BE2C (cell line): ENCODE data around the gene RALGAPB.

Experiments used
- DNase-seq: peaks from one replicate; pipeline ENCODE4 v3.0.0-alpha.2; 2020
- H3K27me3 ChIP-seq: fragments of 250-450 bp; sonication (Bioruptor Pico); 2 replicates; pipeline ENCODE4 v1.5.1; 2020; ENCODE audit warnings: mild to moderate bottlenecking
- H3K36me3 ChIP-seq: fragments of 250-450 bp; sonication (Bioruptor Pico); 2 replicates; pipeline ENCODE4 v1.5.1; 2020; ENCODE audit warnings: mild to moderate bottlenecking
- H3K4me1 ChIP-seq: fragments of 250-450 bp; sonication (Bioruptor Pico); 2 replicates; pipeline ENCODE4 v1.5.1; 2020
- H3K4me3 ChIP-seq: 2 replicates; pipeline ENCODE4 v1.5.1; 2011; ENCODE audit warnings: low read depth, low read length
- H3K9me3 ChIP-seq: fragments of 250-450 bp; sonication (Bioruptor Pico); 2 replicates; pipeline ENCODE4 v1.5.1; 2020
- TF ChIP-seq, protein P1 (sequence below): IDR thresholded peaks from 2 replicates; pipeline ENCODE4 v1.5.1; 2012; ENCODE audit warnings: mild to moderate bottlenecking, low read depth, low read length

Gene RALGAPB

GRCh38 chr20:38471987-38472512, 593 bp upstream of the RALGAPB start:
- H3K4me3 ChIP-seq, result peak overlapping the region; percentile 87
- H3K9me3 ChIP-seq, result no peaks in the 10 kb centered on the region
- no peaks in the 10 kb centered on the region; the same call in 1 of the 2 replicates for H3K36me3 ChIP-seq
- no peak for DNase-seq
- no peaks in the 10 kb centered on the region for H3K4me1 ChIP-seq
- TF ChIP-seq, protein P1, sequence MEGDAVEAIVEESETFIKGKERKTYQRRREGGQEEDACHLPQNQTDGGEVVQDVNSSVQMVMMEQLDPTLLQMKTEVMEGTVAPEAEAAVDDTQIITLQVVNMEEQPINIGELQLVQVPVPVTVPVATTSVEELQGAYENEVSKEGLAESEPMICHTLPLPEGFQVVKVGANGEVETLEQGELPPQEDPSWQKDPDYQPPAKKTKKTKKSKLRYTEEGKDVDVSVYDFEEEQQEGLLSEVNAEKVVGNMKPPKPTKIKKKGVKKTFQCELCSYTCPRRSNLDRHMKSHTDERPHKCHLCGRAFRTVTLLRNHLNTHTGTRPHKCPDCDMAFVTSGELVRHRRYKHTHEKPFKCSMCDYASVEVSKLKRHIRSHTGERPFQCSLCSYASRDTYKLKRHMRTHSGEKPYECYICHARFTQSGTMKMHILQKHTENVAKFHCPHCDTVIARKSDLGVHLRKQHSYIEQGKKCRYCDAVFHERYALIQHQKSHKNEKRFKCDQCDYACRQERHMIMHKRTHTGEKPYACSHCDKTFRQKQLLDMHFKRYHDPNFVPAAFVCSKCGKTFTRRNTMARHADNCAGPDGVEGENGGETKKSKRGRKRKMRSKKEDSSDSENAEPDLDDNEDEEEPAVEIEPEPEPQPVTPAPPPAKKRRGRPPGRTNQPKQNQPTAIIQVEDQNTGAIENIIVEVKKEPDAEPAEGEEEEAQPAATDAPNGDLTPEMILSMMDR, result no peak
- H3K27me3 ChIP-seq, result no peaks in the 10 kb centered on the region

DNA sequence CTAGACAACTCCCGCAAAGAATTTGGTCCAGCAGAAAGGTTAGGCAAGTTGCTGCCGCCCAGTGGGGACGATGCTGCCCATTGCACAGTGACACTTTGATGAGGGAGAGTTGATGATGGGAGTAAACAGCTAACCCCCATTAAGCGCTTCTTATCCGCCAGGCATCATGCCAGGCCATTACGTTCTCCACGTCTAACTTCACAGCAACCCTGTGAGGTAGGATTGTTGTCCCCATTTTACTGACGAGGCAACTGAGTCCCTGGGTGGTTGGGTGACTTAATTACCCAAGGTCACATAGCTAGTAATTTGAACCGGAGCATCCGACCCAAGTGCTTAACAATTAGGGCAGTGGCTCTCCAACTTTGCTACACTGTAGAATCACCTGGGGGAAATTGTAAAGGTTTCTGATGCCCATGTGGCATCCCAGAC, 738 bp downstream of the RALGAPB start:
- H3K9me3 ChIP-seq, result no peaks in the 10 kb centered on the region
- no peaks in the 10 kb centered on the region for H3K27me3 ChIP-seq
- peak overlapping the region; percentile 87 for H3K4me3 ChIP-seq
- no peaks in the 10 kb centered on the region for H3K4me1 ChIP-seq
- H3K36me3 ChIP-seq, result no peaks in the 10 kb centered on the region; the same call in 1 of the 2 replicates
- DNase-seq, result no peak
- TF ChIP-seq, protein P1, result peak; percentile 17; the same call in 1 of the 2 replicates

- DNase-seq, result no peak
- H3K9me3 ChIP-seq, result no peaks in the 10 kb centered on the region
- H3K4me3 ChIP-seq, result no peak overlapping the region
These were observed 5.1 kb downstream of the RALGAPB start for GRCh38 chr20:38477747-38478146.

DNA sequence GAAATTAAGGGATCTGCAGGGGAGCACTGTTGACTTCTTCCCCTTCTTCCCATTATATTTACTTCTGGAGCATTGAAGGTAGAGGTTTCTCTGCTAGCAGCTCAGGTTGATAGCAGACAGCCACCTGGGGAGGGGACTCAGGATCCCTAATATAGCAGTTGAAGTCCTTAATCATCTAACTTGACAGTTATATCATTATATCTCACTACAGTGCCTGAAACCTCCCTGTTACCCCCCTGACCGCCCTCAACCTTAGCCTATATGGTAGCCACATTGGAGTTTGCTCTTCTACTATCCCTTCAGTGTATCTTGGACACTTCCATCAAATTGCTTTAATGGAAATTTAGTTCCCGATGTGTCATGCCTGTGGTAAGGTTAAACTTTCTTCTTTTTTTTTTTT, 7.0 kb downstream of the RALGAPB start:
- peaks cover 11% of the 10 kb centered on the region; the same call in 1 of the 2 replicates for H3K36me3 ChIP-seq
- no peaks in the 10 kb centered on the region for H3K9me3 ChIP-seq
- DNase-seq, result no peak
- TF ChIP-seq, protein P1, result no peak
- no peak overlapping the region for H3K4me3 ChIP-seq
- no peaks in the 10 kb centered on the region; the same call in 1 of the 2 replicates for H3K4me1 ChIP-seq
- no peaks in the 10 kb centered on the region for H3K27me3 ChIP-seq

More at GRCh38 chr20:38477747-38478146, 5.1 kb downstream of the RALGAPB start:
- Histone ChIP-seq H3K36me3 (peaks cover 8% of the 10 kb centered on the region; the same call in 1 of the 2 replicates), H3K4me1 (no peaks in the 10 kb centered on the region; the same call in 1 of the 2 replicates), H3K27me3 (no peaks in the 10 kb centered on the region)
- TF ChIP-seq, protein P1, result no peak

DNA sequence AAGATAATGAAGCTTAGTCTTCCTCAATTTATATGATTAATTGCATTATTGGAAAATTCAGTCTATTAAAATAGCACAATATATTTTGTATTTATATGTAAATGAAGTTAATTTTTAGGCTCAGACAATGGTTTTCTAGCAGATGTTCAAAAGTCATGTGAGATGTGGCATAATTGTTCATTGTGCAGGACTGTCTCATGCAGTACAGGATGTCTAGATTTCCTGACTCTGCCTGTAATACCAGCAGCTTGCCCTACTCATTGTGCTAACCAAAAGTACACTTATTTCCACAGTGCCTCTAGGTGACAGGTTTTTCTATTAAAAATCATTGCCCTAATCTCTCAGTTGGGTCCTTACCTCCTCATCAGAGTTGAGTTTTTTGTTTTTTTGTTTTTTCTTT, 12.4 kb downstream of the RALGAPB start:
- no peaks in the 10 kb centered on the region; the same call in 1 of the 2 replicates for H3K4me1 ChIP-seq
- H3K36me3 ChIP-seq, result peaks cover 19% of the 10 kb centered on the region
- H3K4me3 ChIP-seq, result no peak overlapping the region
- TF ChIP-seq, protein P1, result no peak
- H3K9me3 ChIP-seq, result no peaks in the 10 kb centered on the region
- H3K27me3 ChIP-seq, result no peaks in the 10 kb centered on the region
- DNase-seq, result no peak

- peaks cover 33% of the 10 kb centered on the region for H3K36me3 ChIP-seq
- no peaks in the 10 kb centered on the region for H3K27me3 ChIP-seq
- no peaks in the 10 kb centered on the region for H3K9me3 ChIP-seq
- no peak overlapping the region for H3K4me3 ChIP-seq
- DNase-seq, result no peak
- TF ChIP-seq, protein P1, result no peak
- H3K4me1 ChIP-seq, result no peaks in the 10 kb centered on the region
These were observed 16.5 kb downstream of the RALGAPB start for GRCh38 chr20:38489181-38489580.
